Measurements from ENCODE around the gene CEACAM19.

CEACAM19 gene

DNA sequence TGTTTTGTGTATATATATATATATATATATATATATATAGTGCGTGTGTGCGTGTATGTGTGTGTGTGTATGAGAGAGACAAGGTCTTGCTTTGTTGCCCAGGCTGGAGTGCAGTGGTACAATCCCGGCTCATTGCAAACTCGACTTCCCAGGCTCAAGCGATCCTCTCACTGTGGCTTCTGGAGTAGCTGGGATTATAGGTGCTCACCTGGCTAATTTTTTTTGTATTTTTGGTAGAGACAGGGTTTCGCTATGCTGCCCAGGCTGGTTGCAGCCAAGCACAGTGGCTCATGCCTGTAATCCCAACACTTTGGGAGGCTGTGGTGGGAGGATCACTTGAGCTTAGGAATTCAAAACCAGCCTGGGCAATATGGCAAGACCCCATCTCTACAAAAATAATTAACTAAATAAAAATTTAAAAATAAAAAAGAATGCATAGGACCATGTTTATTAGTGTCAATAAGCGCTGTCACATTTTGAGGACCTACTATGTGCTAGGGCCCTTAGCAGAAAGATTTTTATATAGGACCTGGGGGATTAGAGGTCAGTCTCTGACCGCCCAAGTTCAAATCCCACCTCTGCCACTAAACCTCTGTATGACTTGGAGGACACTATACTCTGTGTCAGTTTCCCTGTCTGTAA is 25.8 kb upstream of the CEACAM19 start:
- no peak overlapping the region for H3K4me3 ChIP-seq (ENCODE audit: low read depth in 1 of 2, low read length in 2 of 2)
- no peak overlapping the region for H3K27ac ChIP-seq (ENCODE audit: low read depth, low read length)
- peaks cover 10 to 11% of the 10 kb centered on the region in 2 donors for H3K4me1 ChIP-seq (ENCODE audit: control insufficient read depth in 1 of 2, insufficient read depth in 2 of 2, low read length in 2 of 2)
- H3K9ac ChIP-seq (ENCODE audit: low read depth in 1 of 2, low read length in 2 of 2), result no peak overlapping the region
- no peaks in the 10 kb centered on the region for H3K9me3 ChIP-seq (ENCODE audit: control insufficient read depth in 1 of 2, low read length in 2 of 2)
- no peaks in the 10 kb centered on the region for H3K27me3 ChIP-seq (ENCODE audit: control insufficient read depth in 1 of 2, insufficient read depth in 2 of 2, low read length in 2 of 2)
- peaks cover 15 to 32% of the 10 kb centered on the region in 2 donors for H3K36me3 ChIP-seq (ENCODE audit: control insufficient read depth in 1 of 2, insufficient read depth in 2 of 2, low read length in 2 of 2)

GRCh38 chr19:44646049-44646416 is 25.2 kb upstream of the CEACAM19 start:
- Histone ChIP-seq H3K27ac (ENCODE audit: low read depth, low read length) (no peak overlapping the region), H3K36me3 (ENCODE audit: control insufficient read depth in 1 of 2, insufficient read depth in 2 of 2, low read length in 2 of 2) (peaks cover 16 to 37% of the 10 kb centered on the region in 2 donors), H3K27me3 (ENCODE audit: control insufficient read depth in 1 of 2, insufficient read depth in 2 of 2, low read length in 2 of 2) (no peaks in the 10 kb centered on the region), H3K4me1 (ENCODE audit: control insufficient read depth in 1 of 2, insufficient read depth in 2 of 2, low read length in 2 of 2) (peaks cover 7 to 10% of the 10 kb centered on the region in 2 donors), H3K9me3 (ENCODE audit: control insufficient read depth in 1 of 2, low read length in 2 of 2) (no peaks in the 10 kb centered on the region), H3K9ac (ENCODE audit: low read depth in 1 of 2, low read length in 2 of 2) (no peak overlapping the region), H3K4me3 (ENCODE audit: low read depth in 1 of 2, low read length in 2 of 2) (no peak overlapping the region)

- no peak overlapping the region for H3K27ac ChIP-seq (ENCODE audit: low read depth, low read length)
- H3K4me3 ChIP-seq (ENCODE audit: low read depth in 1 of 2, low read length in 2 of 2), result no peak overlapping the region
- no peaks in the 10 kb centered on the region for H3K27me3 ChIP-seq (ENCODE audit: control insufficient read depth in 1 of 2, insufficient read depth in 2 of 2, low read length in 2 of 2)
- H3K4me1 ChIP-seq (ENCODE audit: control insufficient read depth in 1 of 2, insufficient read depth in 2 of 2, low read length in 2 of 2), result peaks cover 7 to 10% of the 10 kb centered on the region in 2 donors
- no peaks in the 10 kb centered on the region for H3K9me3 ChIP-seq (ENCODE audit: control insufficient read depth in 1 of 2, low read length in 2 of 2)
- H3K9ac ChIP-seq (ENCODE audit: low read depth in 1 of 2, low read length in 2 of 2), result no peak overlapping the region
- H3K36me3 ChIP-seq (ENCODE audit: control insufficient read depth in 1 of 2, insufficient read depth in 2 of 2, low read length in 2 of 2), result peaks cover 21 to 48% of the 10 kb centered on the region in 2 donors
Observed at GRCh38 chr19:44647144-44647543, 24.1 kb upstream of the CEACAM19 start.

GRCh38 chr19:44648631-44649251 is 22.5 kb upstream of the CEACAM19 start:
- Histone ChIP-seq H3K9me3 (ENCODE audit: control insufficient read depth in 1 of 2, low read length in 2 of 2) (no peaks in the 10 kb centered on the region), H3K27ac (ENCODE audit: low read depth, low read length) (no peak overlapping the region), H3K4me1 (ENCODE audit: control insufficient read depth in 1 of 2, insufficient read depth in 2 of 2, low read length in 2 of 2) (peaks cover 7 to 8% of the 10 kb centered on the region in 2 donors), H3K4me3 (ENCODE audit: low read depth in 1 of 2, low read length in 2 of 2) (no peak overlapping the region), H3K27me3 (ENCODE audit: control insufficient read depth in 1 of 2, insufficient read depth in 2 of 2, low read length in 2 of 2) (no peaks in the 10 kb centered on the region), H3K36me3 (ENCODE audit: control insufficient read depth in 1 of 2, insufficient read depth in 2 of 2, low read length in 2 of 2) (peaks cover 25 to 56% of the 10 kb centered on the region in 2 donors), H3K9ac (ENCODE audit: low read depth in 1 of 2, low read length in 2 of 2) (no peak overlapping the region)

DNA sequence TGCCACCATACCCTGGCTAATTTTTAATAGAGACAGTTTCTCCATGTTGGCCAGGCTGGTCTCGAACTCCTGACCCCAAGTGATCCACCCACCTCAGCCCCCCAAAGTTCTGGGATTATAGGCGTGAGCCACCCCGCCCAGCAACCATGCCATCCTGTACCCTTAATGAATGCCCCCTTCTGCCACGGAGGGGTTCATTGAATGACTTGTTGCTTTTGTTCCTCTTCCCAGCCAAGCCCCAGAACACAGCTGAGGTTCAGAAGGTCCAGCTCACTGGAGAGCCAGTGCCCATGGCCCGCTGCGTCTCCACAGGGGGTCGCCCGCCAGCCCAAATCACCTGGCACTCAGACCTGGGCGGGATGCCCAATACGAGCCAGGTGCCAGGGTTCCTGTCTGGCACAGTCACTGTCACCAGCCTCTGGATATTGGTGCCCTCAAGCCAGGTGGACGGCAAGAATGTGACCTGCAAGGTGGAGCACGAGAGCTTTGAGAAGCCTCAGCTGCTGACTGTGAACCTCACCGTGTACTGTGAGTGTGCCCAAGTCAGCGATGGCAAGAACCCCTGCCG is 21.6 kb upstream of the CEACAM19 start:
- no peak overlapping the region for H3K27ac ChIP-seq (ENCODE audit: low read depth, low read length)
- peaks cover 25 to 56% of the 10 kb centered on the region in 2 donors for H3K36me3 ChIP-seq (ENCODE audit: control insufficient read depth in 1 of 2, insufficient read depth in 2 of 2, low read length in 2 of 2)
- peaks cover 4 to 7% of the 10 kb centered on the region in 2 donors for H3K4me1 ChIP-seq (ENCODE audit: control insufficient read depth in 1 of 2, insufficient read depth in 2 of 2, low read length in 2 of 2)
- H3K4me3 ChIP-seq (ENCODE audit: low read depth in 1 of 2, low read length in 2 of 2), result no peak overlapping the region
- H3K9me3 ChIP-seq (ENCODE audit: control insufficient read depth in 1 of 2, low read length in 2 of 2), result no peaks in the 10 kb centered on the region
- H3K9ac ChIP-seq (ENCODE audit: low read depth in 1 of 2, low read length in 2 of 2), result no peak overlapping the region
- no peaks in the 10 kb centered on the region for H3K27me3 ChIP-seq (ENCODE audit: control insufficient read depth in 1 of 2, insufficient read depth in 2 of 2, low read length in 2 of 2)

DNA sequence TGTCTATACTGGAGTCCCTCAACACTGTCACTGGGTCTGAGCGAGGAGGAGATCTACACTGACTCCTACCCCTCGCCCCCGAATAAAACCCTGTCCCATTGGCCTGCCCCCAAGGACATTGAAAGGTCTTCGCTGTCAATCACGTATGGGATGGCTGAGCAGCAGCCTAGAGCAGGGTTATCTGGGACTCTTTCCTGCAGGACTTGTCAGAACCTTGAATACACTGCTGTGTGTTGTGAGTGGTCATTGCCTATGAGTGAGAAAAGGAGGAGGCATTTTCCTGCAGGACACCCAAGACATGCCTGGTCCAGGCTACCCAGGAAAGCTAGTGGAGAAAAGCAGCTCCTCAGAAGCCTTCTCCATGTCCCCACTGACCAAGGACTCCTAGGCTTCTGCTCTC is 17.9 kb upstream of the CEACAM19 start:
- H3K27me3 ChIP-seq (ENCODE audit: control insufficient read depth in 1 of 2, insufficient read depth in 2 of 2, low read length in 2 of 2), result no peaks in the 10 kb centered on the region
- no peak overlapping the region for H3K9ac ChIP-seq (ENCODE audit: low read depth in 1 of 2, low read length in 2 of 2)
- no peak overlapping the region for H3K4me3 ChIP-seq (ENCODE audit: low read depth in 1 of 2, low read length in 2 of 2)
- peaks cover under 1 to 1% of the 10 kb centered on the region in 2 donors for H3K4me1 ChIP-seq (ENCODE audit: control insufficient read depth in 1 of 2, insufficient read depth in 2 of 2, low read length in 2 of 2)
- H3K27ac ChIP-seq (ENCODE audit: low read depth, low read length), result no peak overlapping the region
- H3K36me3 ChIP-seq (ENCODE audit: control insufficient read depth in 1 of 2, insufficient read depth in 2 of 2, low read length in 2 of 2), result peaks cover 36 to 70% of the 10 kb centered on the region in 2 donors
- no peaks in the 10 kb centered on the region for H3K9me3 ChIP-seq (ENCODE audit: control insufficient read depth in 1 of 2, low read length in 2 of 2)

- Histone ChIP-seq H3K27ac (ENCODE audit: low read depth, low read length) (no peak overlapping the region), H3K4me3 (ENCODE audit: low read depth in 1 of 2, low read length in 2 of 2) (no peak overlapping the region), H3K27me3 (ENCODE audit: control insufficient read depth in 1 of 2, insufficient read depth in 2 of 2, low read length in 2 of 2) (no peaks in the 10 kb centered on the region), H3K9me3 (ENCODE audit: control insufficient read depth in 1 of 2, low read length in 2 of 2) (no peaks in the 10 kb centered on the region), H3K4me1 (ENCODE audit: control insufficient read depth in 1 of 2, insufficient read depth in 2 of 2, low read length in 2 of 2) (no peaks in the 10 kb centered on the region), H3K9ac (ENCODE audit: low read depth in 1 of 2, low read length in 2 of 2) (no peak overlapping the region), H3K36me3 (ENCODE audit: control insufficient read depth in 1 of 2, insufficient read depth in 2 of 2, low read length in 2 of 2) (peaks cover 45 to 70% of the 10 kb centered on the region in 2 donors)
Observed at GRCh38 chr19:44653977-44654774, 17.1 kb upstream of the CEACAM19 start.

GRCh38 chr19:44657211-44657921 is 13.9 kb upstream of the CEACAM19 start:
- H3K4me1 ChIP-seq (ENCODE audit: control insufficient read depth in 1 of 2, insufficient read depth in 2 of 2, low read length in 2 of 2), result no peaks in the 10 kb centered on the region
- no peak overlapping the region for H3K4me3 ChIP-seq (ENCODE audit: low read depth in 1 of 2, low read length in 2 of 2)
- H3K9ac ChIP-seq (ENCODE audit: low read depth in 1 of 2, low read length in 2 of 2), result no peak overlapping the region
- H3K27ac ChIP-seq (ENCODE audit: low read depth, low read length), result no peak overlapping the region
- H3K9me3 ChIP-seq (ENCODE audit: control insufficient read depth in 1 of 2, low read length in 2 of 2), result no peaks in the 10 kb centered on the region
- H3K36me3 ChIP-seq (ENCODE audit: control insufficient read depth in 1 of 2, insufficient read depth in 2 of 2, low read length in 2 of 2), result peaks cover 49 to 71% of the 10 kb centered on the region in 2 donors
- no peaks in the 10 kb centered on the region for H3K27me3 ChIP-seq (ENCODE audit: control insufficient read depth in 1 of 2, insufficient read depth in 2 of 2, low read length in 2 of 2)

DNA sequence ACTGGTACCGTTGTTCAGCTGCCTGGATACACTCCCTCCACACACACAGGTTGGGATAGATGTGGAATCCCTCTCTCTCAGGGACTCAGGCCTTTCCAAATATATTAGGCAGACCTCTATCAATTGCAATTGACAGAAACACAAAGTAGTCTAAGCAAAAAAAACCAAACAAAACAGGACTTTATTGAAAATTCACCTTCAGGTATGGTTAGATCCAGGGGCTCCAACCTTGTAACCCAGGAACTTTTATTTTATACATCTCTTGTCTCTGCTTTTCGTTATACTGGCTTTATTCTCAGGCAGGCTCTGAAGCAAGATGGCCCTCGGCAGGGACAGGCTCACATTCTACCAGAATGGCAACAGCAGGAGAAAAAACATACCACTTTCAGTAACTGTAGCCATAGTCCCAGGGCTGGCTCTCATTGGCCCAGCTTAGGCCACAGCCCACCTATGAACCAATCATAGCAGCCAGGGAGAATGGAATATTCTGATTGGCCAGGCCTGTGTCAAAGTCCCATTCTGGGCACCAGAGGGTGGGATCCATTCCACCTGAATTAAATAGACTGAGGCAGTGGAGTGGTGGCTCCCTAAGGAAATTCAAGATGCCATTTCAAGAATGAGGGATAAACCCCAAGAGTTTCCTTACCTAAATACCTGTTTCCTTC is 13.1 kb upstream of the CEACAM19 start:
- no peaks in the 10 kb centered on the region for H3K27me3 ChIP-seq (ENCODE audit: control insufficient read depth in 1 of 2, insufficient read depth in 2 of 2, low read length in 2 of 2)
- no peak overlapping the region for H3K4me3 ChIP-seq (ENCODE audit: low read depth in 1 of 2, low read length in 2 of 2)
- H3K27ac ChIP-seq (ENCODE audit: low read depth, low read length), result no peak overlapping the region
- H3K9me3 ChIP-seq (ENCODE audit: control insufficient read depth in 1 of 2, low read length in 2 of 2), result no peaks in the 10 kb centered on the region
- H3K9ac ChIP-seq (ENCODE audit: low read depth in 1 of 2, low read length in 2 of 2), result no peak overlapping the region
- H3K4me1 ChIP-seq (ENCODE audit: control insufficient read depth in 1 of 2, insufficient read depth in 2 of 2, low read length in 2 of 2), result no peaks in the 10 kb centered on the region
- peaks cover 45 to 74% of the 10 kb centered on the region in 2 donors for H3K36me3 ChIP-seq (ENCODE audit: control insufficient read depth in 1 of 2, insufficient read depth in 2 of 2, low read length in 2 of 2)
